ENCODE measurements around the gene PLCB1. TPM values are rescaled to one million over a fixed set of nuclear protein-coding genes. Genes with fewer than 3 reads are reported as not detected.

The PLCB1 gene
- total and polyA plus RNA-seq, 10 of the 15 experiments (the other 5 are each of a cell fraction or from before 2014, with no cell fraction given), result 0.05 to 5.3 (median 0.17) TPM; not detected in 1

- intact Hi-C loops (cut with micrococcal nuclease; ENCODE audit: unreplicated experiment) (no loop called here), in situ Hi-C loops (cut with MboI) (no loop called here)
- no TSS peak for BruUV-seq (replicated peaks)
- Histone ChIP-seq H3K9ac (ENCODE audit: control insufficient read depth, insufficient read depth, low read length) (no peak overlapping the region), H3K4me3 (no peak overlapping the region), H3K9me3 (replicated peaks; ENCODE audit: control insufficient read depth, insufficient read depth, low read length) (no peaks in the 10 kb centered on the region), H4K20me1 (ENCODE audit: control insufficient read depth, insufficient read depth) (no peaks in the 10 kb centered on the region), H3K4me2 (ENCODE audit: control insufficient read depth, insufficient read depth) (no peak overlapping the region), H2AFZ (ENCODE audit: control insufficient read depth, low read depth, low read length) (no peak overlapping the region), H3K4me1 (ENCODE audit: control insufficient read depth, insufficient read depth, low read length) (no peaks in the 10 kb centered on the region), H3K79me2 (ENCODE audit: control insufficient read depth, insufficient read depth, low read length) (no peaks in the 10 kb centered on the region), H3K27me3 (replicated peaks in 1 of 2; ENCODE audit: control insufficient read depth in 2 of 2, insufficient read depth in 2 of 2, low read length in 1 of 2) (no peaks in the 10 kb centered on the region), H3K27ac (ENCODE audit: control insufficient read depth, insufficient read depth) (no peak overlapping the region), H3K36me3 (ENCODE audit: control insufficient read depth in 2 of 2, insufficient read depth in 2 of 2, low read length in 1 of 2) (no peaks in the 10 kb centered on the region)
- ChIA-PET RAD21 (ENCODE audit: unreplicated experiment) (no interaction called here), CTCF (interaction anchor here (1.2 kb wide), 1 partner anchor 36 kb away, joined by 3 read pairs; no protein-coding TSS in a partner anchor), POLR2A (no interaction called here), SMC1A (ENCODE audit: uncharacterized antibody, unreplicated experiment) (no interaction called here)
- ATAC-seq (no peak), FAIRE-seq (no peak), DNase-seq (ENCODE audit: low read depth, low spot score) (no peak)
- TF ChIP-seq FOS (IDR thresholded peaks at IDR 0.05; ENCODE audit: borderline replicate concordance, extremely low read depth, insufficient read length) (no peak), BRCA1 (IDR thresholded peaks at IDR 0.05; ENCODE audit: low read depth, low read length) (no peak), JUND (IDR thresholded peaks at IDR 0.05; ENCODE audit: low read depth, low read length) (no peak), NR2C2 (IDR thresholded peaks at IDR 0.05; ENCODE audit: borderline replicate concordance, control insufficient read depth, insufficient read length, low read depth) (no peak), GATAD2B (conservative IDR thresholded peaks at IDR 0.05; ENCODE audit: low read depth) (no peak), HCFC1 (IDR thresholded peaks at IDR 0.05; ENCODE audit: low read length) (no peak), PAX8 (IDR thresholded peaks at IDR 0.05) (no peak), BCLAF1 (IDR thresholded peaks at IDR 0.05) (no peak), GABPA (IDR thresholded peaks at IDR 0.05; ENCODE audit: low read depth) (no peak), SMARCA5 (IDR thresholded peaks at IDR 0.05) (no peak)
- TF ChIP-seq, protein P1, sequence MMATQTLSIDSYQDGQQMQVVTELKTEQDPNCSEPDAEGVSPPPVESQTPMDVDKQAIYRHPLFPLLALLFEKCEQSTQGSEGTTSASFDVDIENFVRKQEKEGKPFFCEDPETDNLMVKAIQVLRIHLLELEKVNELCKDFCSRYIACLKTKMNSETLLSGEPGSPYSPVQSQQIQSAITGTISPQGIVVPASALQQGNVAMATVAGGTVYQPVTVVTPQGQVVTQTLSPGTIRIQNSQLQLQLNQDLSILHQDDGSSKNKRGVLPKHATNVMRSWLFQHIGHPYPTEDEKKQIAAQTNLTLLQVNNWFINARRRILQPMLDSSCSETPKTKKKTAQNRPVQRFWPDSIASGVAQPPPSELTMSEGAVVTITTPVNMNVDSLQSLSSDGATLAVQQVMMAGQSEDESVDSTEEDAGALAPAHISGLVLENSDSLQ (IDR thresholded peaks at IDR 0.05), result no peak
- WGBS (ENCODE audit: insufficient coverage, insufficient replicate concordance, low lambda C conversion rate, missing lambda C conversion rate), result 56% methylated on average over 1 of the region's 1 CpG
These were observed 220.4 kb downstream of the PLCB1 start for GRCh38 chr20:8352486-8352885.
